Middle frontal gyrus (tissue), 1 donor: ENCODE measurements around the gene SYCP2L.

Experiments used
- DNase-seq: peaks from one replicate; pipeline ENCODE4 v3.0.0-alpha.2; 2015; ENCODE audit warnings: low spot score; ENCODE audit errors: extremely low spot score

SYCP2L gene

GRCh38 chr6:11006061-11006460 is 119.2 kb downstream of the SYCP2L start:
- no peak for DNase-seq

- DNase-seq, result no peak
Measured at GRCh38 chr6:11007715-11008608, 121.1 kb downstream of the SYCP2L start.

- no peak for DNase-seq
Measured at GRCh38 chr6:11008821-11009220, 122.0 kb downstream of the SYCP2L start.

- no peak for DNase-seq
Measured at GRCh38 chr6:11009353-11009752, 122.5 kb downstream of the SYCP2L start.

- DNase-seq, result no peak
Measured at GRCh38 chr6:11011787-11012234, 125.0 kb downstream of the SYCP2L start.

- DNase-seq, result no peak
Measured at GRCh38 chr6:11012295-11012754, 125.5 kb downstream of the SYCP2L start.

GRCh38 chr6:11012976-11013720 is 126.3 kb downstream of the SYCP2L start:
- no peak for DNase-seq

GRCh38 chr6:11013721-11014070 is 126.8 kb downstream of the SYCP2L start:
- no peak for DNase-seq

- DNase-seq, result no peak
Measured at GRCh38 chr6:11015102-11015501, 128.2 kb downstream of the SYCP2L start.

- DNase-seq, result no peak
Measured at GRCh38 chr6:11016452-11016851, 129.6 kb downstream of the SYCP2L start.

- no peak for DNase-seq
Measured at GRCh38 chr6:11017090-11017489, 130.2 kb downstream of the SYCP2L start.

- no peak for DNase-seq
Measured at GRCh38 chr6:11018225-11018624, 131.4 kb downstream of the SYCP2L start.

GRCh38 chr6:11021003-11021402 is 134.2 kb downstream of the SYCP2L start:
- DNase-seq, result no peak

- no peak for DNase-seq
Measured at GRCh38 chr6:11021714-11022113, 134.9 kb downstream of the SYCP2L start.

- no peak for DNase-seq
Measured at GRCh38 chr6:11023032-11023431, 136.2 kb downstream of the SYCP2L start.
